Common myeloid progenitor, CD34-positive (primary cell): ENCODE measurements around the gene NFKBIL1.
A peak's percentile ranks its signal among the peaks of the same experiment; 100 is the strongest.

Experiments used
- CTCF ChIA-PET: fragments of 350-600 bp; sonication (Branson Sonifier 250); formaldehyde crosslinking; loops from one replicate; lab custom pipeline; 2021; ENCODE audit warnings: antibody characterized with exemption; lab: Charles Lee
- POLR2A ChIA-PET: fragments of 350-600 bp; sonication (Branson Sonifier 250); formaldehyde crosslinking; loops from one replicate; lab custom pipeline; 2021; ENCODE audit warnings: antibody characterized with exemption; lab: Charles Lee
- DNase-seq, 3 donors: peaks; one replicate each; pipeline versions ENCODE4 v3.0.0 to v3.0.0-alpha.2; 2013
- H3K27ac ChIP-seq, 2 experiments: 1 replicate in 1 of 2; 2 replicates in 1 of 2; pipeline ENCODE4 v1.7.0; 2013; ENCODE audit warnings: inconsistent platforms in 2 of 2, low read length in 2 of 2, mild to moderate bottlenecking in 2 of 2, low read depth in 1 of 2, moderate library complexity in 1 of 2; ENCODE audit not compliant: severe bottlenecking in 2 of 2, insufficient read depth in 1 of 2, poor library complexity in 1 of 2
- H3K27me3 ChIP-seq, 5 experiments: replicated peaks in 2 of 5; 1 replicate in 3 of 5; 2 replicates in 2 of 5; pipeline versions ENCODE4 v1.6.1 to v1.7.0; 2013; ENCODE audit warnings: low read length in 4 of 5, mild to moderate bottlenecking in 2 of 5, moderate library complexity in 2 of 5, inconsistent platforms in 1 of 5; ENCODE audit not compliant: insufficient read depth in 5 of 5, control insufficient read depth in 4 of 5
- H3K36me3 ChIP-seq, 4 experiments: 1 replicate in 2 of 4; 2 replicates in 2 of 4; pipeline versions ENCODE4 v1.6.1 to v1.7.0; 2013; ENCODE audit warnings: low read length in 3 of 4, control low read depth in 1 of 4, mild to moderate bottlenecking in 1 of 4; ENCODE audit not compliant: control insufficient read depth in 4 of 4, insufficient read depth in 4 of 4
- H3K4me1 ChIP-seq, 4 experiments: 1 replicate in 3 of 4; 2 replicates in 1 of 4; pipeline versions ENCODE4 v1.6.1 to v1.7.1; 2013; ENCODE audit warnings: low read length in 3 of 4, mild to moderate bottlenecking in 3 of 4, control low read depth in 1 of 4, inconsistent platforms in 1 of 4, moderate library complexity in 1 of 4; ENCODE audit not compliant: control insufficient read depth in 4 of 4, insufficient read depth in 4 of 4; ENCODE audit errors: control extremely low read depth in 1 of 4
- H3K4me3 ChIP-seq, 7 experiments: 1 replicate in 4 of 7; 2 replicates in 3 of 7; pipeline versions ENCODE4 v1.5.1 to v1.7.0; 2013; ENCODE audit warnings: mild to moderate bottlenecking in 7 of 7, low read length in 6 of 7, moderate library complexity in 6 of 7, inconsistent platforms in 2 of 7, low read depth in 2 of 7, control low read depth in 1 of 7; ENCODE audit not compliant: insufficient read depth in 4 of 7, control insufficient read depth in 1 of 7; ENCODE audit errors: extremely low read depth in 1 of 7
- H3K9me3 ChIP-seq, 5 experiments: 1 replicate in 4 of 5; 2 replicates in 1 of 5; pipeline versions ENCODE4 v1.6.1 to v1.7.1; 2013; ENCODE audit warnings: low read length in 4 of 5, mild to moderate bottlenecking in 2 of 5, inconsistent platforms in 1 of 5, low read depth in 1 of 5, moderate library complexity in 1 of 5; ENCODE audit not compliant: control insufficient read depth in 4 of 5, insufficient read depth in 2 of 5; ENCODE audit errors: control extremely low read depth in 1 of 5
- WGBS: methylation state at CpG from one replicate; pipeline ENCODE4 v1.1.5; 2013; ENCODE audit not compliant: insufficient coverage; 5-methylcytosine and 5-hydroxymethylcytosine counted together

The NFKBIL1 gene

GRCh38 chr6:31513456-31514165 is 33.8 kb upstream of the NFKBIL1 start:
- Histone ChIP-seq H3K27ac (no peak overlapping the region), H3K4me3 (no peak overlapping the region), H3K4me1 (peaks cover 0 to 3% (median 0%) of the 10 kb centered on the region in 4 experiments), H3K9me3 (peaks cover 0 to 11% (median 0%) of the 10 kb centered on the region in 5 experiments), H3K36me3 (peaks cover 3 to 27% (median 18%) of the 10 kb centered on the region in 4 experiments), H3K27me3 (no peaks in the 10 kb centered on the region)
- ChIA-PET POLR2A (no interaction called here), CTCF (interaction anchor here (0.7 kb wide), 2 partner anchors 124 to 362 kb away, joined by 3 read pairs; no protein-coding TSS in a partner anchor)
- no peak for DNase-seq
- 100% methylated on average over 4 of the region's 5 CpGs for WGBS

DNA sequence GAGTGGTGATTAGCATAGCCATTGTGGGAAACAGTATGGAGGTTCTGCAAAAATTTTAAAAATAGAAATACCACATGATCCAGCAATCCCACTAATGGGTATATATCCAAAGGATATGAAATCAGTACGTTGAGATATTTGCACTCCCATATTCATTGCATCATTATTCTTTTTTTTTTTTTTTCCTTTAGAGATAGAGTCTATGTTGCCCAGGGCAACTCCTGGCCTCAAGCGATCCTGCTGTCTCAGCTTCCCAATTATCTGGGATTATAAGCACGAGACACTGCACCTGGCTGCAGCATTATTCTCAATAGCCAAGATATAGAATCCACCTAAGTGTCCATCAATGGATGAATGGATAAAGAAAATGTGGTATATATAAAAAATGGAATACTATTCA is 25.6 kb upstream of the NFKBIL1 start:
- Histone ChIP-seq H3K4me3 (no peak overlapping the region), H3K27me3 (no peaks in the 10 kb centered on the region), H3K27ac (no peak overlapping the region), H3K36me3 (no peaks in the 10 kb centered on the region), H3K9me3 (no peaks in the 10 kb centered on the region), H3K4me1 (peaks cover 0 to 4% (median 0%) of the 10 kb centered on the region in 4 experiments)
- no peak for DNase-seq
- ChIA-PET POLR2A (no interaction called here), CTCF (no interaction called here)
- WGBS = 83% methylated on average over 1 of the region's 3 CpGs

DNA sequence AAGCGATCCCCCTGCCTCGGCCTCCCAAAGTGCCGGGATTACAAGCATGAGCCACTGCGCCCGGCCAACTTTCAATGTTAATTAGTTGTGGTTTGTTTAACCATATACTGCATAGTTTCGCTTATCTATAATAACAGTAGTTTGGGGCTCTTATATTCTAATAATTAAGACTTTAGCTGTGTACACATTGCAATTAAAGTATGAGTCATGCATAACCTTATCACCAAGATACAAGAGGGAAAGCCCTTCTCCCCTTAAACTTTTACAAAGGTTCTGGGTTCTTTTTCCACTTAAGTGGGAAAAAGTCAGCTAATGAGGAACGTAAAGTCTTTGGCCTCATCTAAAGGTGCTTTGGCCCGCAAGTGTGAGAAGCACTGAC is 21.9 kb upstream of the NFKBIL1 start:
- ChIA-PET POLR2A (no interaction called here), CTCF (interaction anchor here (0.7 to 1.7 kb wide), 3 partner anchors 9 to 31 kb away, joined by 3 to 5 read pairs (median 4); no protein-coding TSS in a partner anchor)
- H3K36me3 ChIP-seq = peaks cover 2 to 13% (median 7%) of the 10 kb centered on the region in 4 experiments
- 100% methylated on average over 2 of the region's 8 CpGs for WGBS
- H3K9me3 ChIP-seq = no peaks in the 10 kb centered on the region
- no peak overlapping the region for H3K27ac ChIP-seq
- no peak overlapping the region for H3K4me3 ChIP-seq
- no peaks in the 10 kb centered on the region for H3K27me3 ChIP-seq
- DNase-seq = no peak
- peaks cover 0 to 4% (median 0%) of the 10 kb centered on the region in 4 experiments for H3K4me1 ChIP-seq

- H3K27ac ChIP-seq = no peak overlapping the region
- POLR2A ChIA-PET = no interaction called here
- 91% methylated on average over 2 of the region's 4 CpGs for WGBS
These were observed 21.3 kb upstream of the NFKBIL1 start for GRCh38 chr6:31525932-31526591.

GRCh38 chr6:31528307-31528777 is 19.1 kb upstream of the NFKBIL1 start:
- H3K4me1 ChIP-seq = peaks cover 0 to 4% (median 0%) of the 10 kb centered on the region in 4 experiments
- H3K4me3 ChIP-seq = no peak overlapping the region
- whole genome bisulfite sequencing = 100% methylated on average over 1 of the region's 4 CpGs
- POLR2A ChIA-PET = interaction anchor here (0.9 to 2.0 kb wide), 2 partner anchors 8 to 13 kb away, joined by 4 to 12 read pairs; partner anchors contain the start of gene DDX39B
- peaks cover 16 to 40% (median 28%) of the 10 kb centered on the region in 4 experiments for H3K36me3 ChIP-seq
- no peak overlapping the region for H3K27ac ChIP-seq
- no peaks in the 10 kb centered on the region for H3K27me3 ChIP-seq
- DNase-seq = peak in 2 of 3 donors; percentile 38 to 52
- CTCF ChIA-PET = interaction anchor here (0.6 to 1.0 kb wide), 3 partner anchors 13 to 706 kb away, joined by 3 to 4 read pairs (median 3); partner anchors contain the start of gene DDX39B
- no peaks in the 10 kb centered on the region for H3K9me3 ChIP-seq

More at GRCh38 chr6:31525932-31526591, 21.3 kb upstream of the NFKBIL1 start:
- Histone ChIP-seq H3K36me3 (peaks cover 6 to 18% (median 12%) of the 10 kb centered on the region in 4 experiments), H3K9me3 (no peaks in the 10 kb centered on the region), H3K27me3 (no peaks in the 10 kb centered on the region), H3K4me1 (peaks cover 0 to 4% (median 0%) of the 10 kb centered on the region in 4 experiments), H3K4me3 (no peak overlapping the region)
- DNase-seq = peak in 2 of 3 donors; percentile 56 to 63
- CTCF ChIA-PET = interaction anchor here (1.3 to 1.7 kb wide), 2 partner anchors 10 to 32 kb away, joined by 4 to 5 read pairs; no protein-coding TSS in a partner anchor

- ChIA-PET POLR2A (interaction anchor here (0.9 to 2.0 kb wide), 2 partner anchors 8 to 13 kb away, joined by 4 to 12 read pairs; partner anchors contain the start of gene DDX39B), CTCF (interaction anchor here (0.6 to 1.0 kb wide), 3 partner anchors 13 to 707 kb away, joined by 3 to 4 read pairs (median 3); partner anchors contain the start of gene DDX39B)
- no peak within 1 kb of the TSS for H3K27ac ChIP-seq
- no peak for DNase-seq
- no peaks in the 10 kb centered on the region for H3K27me3 ChIP-seq
- no peak within 1 kb of the TSS for H3K4me3 ChIP-seq
- peaks cover 0 to 4% (median 0%) of the 10 kb centered on the region in 4 experiments for H3K4me1 ChIP-seq
- H3K9me3 ChIP-seq = no peaks in the 10 kb centered on the region
- peaks cover 20 to 45% (median 33%) of the 10 kb centered on the region in 4 experiments for H3K36me3 ChIP-seq
- 85% methylated on average over 4 of the region's 7 CpGs for WGBS
These were observed 18.5 kb upstream of the NFKBIL1 start, which contains the start of gene MCCD1 for GRCh38 chr6:31528821-31529328. Gene MCCD1 (plus strand): TSS chr6:31528962. CDS start chr6:31529015, 53 bp downstream.
